D721Med (cell line): ENCODE results near the gene RGS5.
"Not testable (repeated sequence)": the region's sequence is repeated elsewhere in the genome, so short reads cannot be mapped to it uniquely, and the experiment has no call there.

ENCODE experiments used
- DNase-seq: peaks from one replicate; pipeline ENCODE4 v3.0.0; 2011; ENCODE audit warnings: low spot score; ENCODE audit not compliant: insufficient read length
- FAIRE-seq: peaks from 2 replicates; lab custom pipeline; 2011; peaks lifted over from hg19 to GRCh38; lab: Jason Lieb, UNC
- CTCF ChIP-seq: IDR thresholded peaks from 2 replicates; pipeline ENCODE4 v1.5.1; 2012; ENCODE audit warnings: mild to moderate bottlenecking, control low read depth; ENCODE audit not compliant: insufficient read depth; ENCODE audit errors: missing control alignments

Gene RGS5

GRCh38 chr1:163230827-163231226 lies 28.1 kb upstream of the RGS5 start:
- no peak for TF ChIP-seq CTCF
- DNase-seq = no peak
- no peak for FAIRE-seq

GRCh38 chr1:163228271-163228670 lies 25.6 kb upstream of the RGS5 start:
- FAIRE-seq, DNase-seq: not testable (repeated sequence)

GRCh38 chr1:163227126-163227525 lies 24.4 kb upstream of the RGS5 start:
- no peak for TF ChIP-seq CTCF
- DNase-seq (no peak), FAIRE-seq (no peak)

- no peak for TF ChIP-seq CTCF
- DNase-seq = no peak
- no peak for FAIRE-seq
Observed at GRCh38 chr1:163213626-163214025, 10.9 kb upstream of the RGS5 start.

- no peak for FAIRE-seq
Observed at GRCh38 chr1:163211667-163212066, 9.0 kb upstream of the RGS5 start.

GRCh38 chr1:163205513-163205912 lies 2.8 kb upstream of the RGS5 start:
- FAIRE-seq (no peak), DNase-seq (no peak)
- TF ChIP-seq CTCF = no peak

More at GRCh38 chr1:163211667-163212066, 9.0 kb upstream of the RGS5 start:
- TF ChIP-seq CTCF = no peak
- no peak for DNase-seq

- FAIRE-seq (no peak), DNase-seq (no peak)
- no peak for TF ChIP-seq CTCF
Observed at GRCh38 chr1:163203561-163203960, 845 bp upstream of the RGS5 start.

- FAIRE-seq = peak; percentile 70
- DNase-seq = no peak
- TF ChIP-seq CTCF = no peak
Observed at GRCh38 chr1:163201906-163202305, 810 bp downstream of the RGS5 start.
